ENCODE measurements around the gene EIF1. TPM values are rescaled to one million over a fixed set of nuclear protein-coding genes. Genes with fewer than 3 reads are reported as not detected.
"Not testable (repeated sequence)": the region's sequence is repeated elsewhere in the genome, so short reads cannot be mapped to it uniquely, and the experiment has no call there.

EIF1 gene
- total RNA-seq, 1 experiment from 2014 or later, result 142 TPM

DNA sequence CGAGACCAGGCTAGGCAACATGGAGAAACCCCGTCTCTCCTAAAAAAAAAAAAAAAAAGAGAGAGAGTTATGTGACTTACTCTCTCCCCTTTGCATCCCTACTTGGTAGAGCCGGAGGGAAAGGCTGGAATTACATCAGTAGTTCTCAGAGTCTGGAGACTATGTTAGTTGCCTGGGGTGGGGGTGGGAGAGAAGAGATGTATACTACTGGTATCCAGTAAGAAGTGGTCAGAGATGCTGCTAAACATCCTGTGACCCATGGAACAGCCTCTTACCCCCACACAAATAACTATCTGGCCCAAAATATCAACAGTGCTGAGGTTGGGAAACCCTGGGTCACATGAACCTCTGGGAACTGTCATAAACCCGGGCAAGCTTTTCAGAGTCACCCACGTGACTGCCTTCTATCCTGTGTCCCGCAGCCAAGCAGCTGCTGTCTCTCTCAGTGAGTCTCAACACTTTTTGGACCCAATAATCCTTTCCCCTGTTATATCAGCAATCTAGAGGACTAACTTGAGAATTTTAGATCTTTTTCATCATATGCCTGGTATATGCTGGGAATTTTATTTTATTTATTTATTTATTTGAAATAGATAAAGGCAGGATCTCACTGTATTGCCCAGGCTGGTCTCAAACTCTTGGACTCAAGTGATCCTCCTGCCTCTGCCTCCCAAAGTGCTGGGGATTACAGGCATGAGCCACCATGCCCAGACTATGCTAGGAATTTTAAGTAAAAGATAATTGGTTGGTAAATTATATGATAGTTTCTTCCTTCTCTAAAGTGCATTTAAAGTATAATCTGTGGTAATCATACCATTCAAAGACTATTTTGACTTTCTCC, 8.7 kb downstream of the EIF1 start:
- peaks cover 9% of the 10 kb centered on the region for H3K36me3 ChIP-seq
- H3K4me1 ChIP-seq, result no peaks in the 10 kb centered on the region
- DNase-seq, result peak; percentile 38 to 62
- no peak overlapping the region for H3K27ac ChIP-seq
- H3K4me3 ChIP-seq, result no peak overlapping the region
- H3K27me3 ChIP-seq, result no peaks in the 10 kb centered on the region
- H3K9me3 ChIP-seq (replicated peaks), result no peaks in the 10 kb centered on the region

DNA sequence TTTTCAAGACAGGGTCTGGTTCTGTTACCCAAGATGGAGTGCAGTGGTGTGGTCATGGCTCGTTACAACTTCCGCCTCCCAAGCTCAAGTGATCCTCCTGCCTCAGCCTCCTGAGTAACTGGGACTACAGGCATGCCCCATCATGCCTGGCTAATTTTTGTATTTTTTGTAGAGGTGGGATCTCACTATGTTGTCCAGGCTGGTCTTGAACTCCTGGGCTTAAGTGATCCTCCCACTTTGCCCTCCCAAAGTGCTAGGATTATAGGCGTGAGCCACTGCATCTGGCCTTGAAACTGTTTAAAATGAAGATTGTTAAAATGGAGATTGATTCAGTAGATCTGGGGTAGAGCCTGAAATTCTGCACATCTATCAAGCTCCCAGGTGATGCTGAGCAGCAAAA, 12.2 kb downstream of the EIF1 start:
- H3K9me3 ChIP-seq (replicated peaks); H3K27ac ChIP-seq; H3K27me3 ChIP-seq; DNase-seq; H3K4me1 ChIP-seq; H3K4me3 ChIP-seq; H3K36me3 ChIP-seq: not testable (repeated sequence)

DNA sequence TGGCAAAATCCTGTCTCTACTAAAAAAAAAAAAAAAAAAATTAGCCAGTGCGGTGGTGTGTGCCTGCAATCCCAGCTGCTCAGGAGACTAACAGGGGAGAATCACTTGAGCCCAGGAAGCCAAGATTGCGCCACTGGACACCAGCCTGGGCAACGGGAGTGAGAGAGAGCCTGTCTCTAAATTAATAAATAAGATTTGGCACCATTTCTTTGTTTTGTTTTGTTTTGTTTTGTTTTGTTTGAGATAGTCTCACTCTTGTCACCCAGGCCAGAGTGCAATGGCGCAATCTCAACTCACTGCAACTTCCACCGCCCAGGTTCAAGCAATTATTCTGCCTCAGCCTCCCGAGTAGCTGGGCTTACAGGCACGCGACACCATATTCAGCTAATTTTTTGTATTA, 14.0 kb downstream of the EIF1 start:
- Histone ChIP-seq H3K27ac (no peak overlapping the region), H3K27me3 (no peaks in the 10 kb centered on the region; the same call in 1 of the 2 replicates), H3K4me1 (peaks cover 11% of the 10 kb centered on the region), H3K9me3 (replicated peaks) (no peaks in the 10 kb centered on the region), H3K36me3 (no peaks in the 10 kb centered on the region), H3K4me3 (no peak overlapping the region)
- DNase-seq, result no peak

DNA sequence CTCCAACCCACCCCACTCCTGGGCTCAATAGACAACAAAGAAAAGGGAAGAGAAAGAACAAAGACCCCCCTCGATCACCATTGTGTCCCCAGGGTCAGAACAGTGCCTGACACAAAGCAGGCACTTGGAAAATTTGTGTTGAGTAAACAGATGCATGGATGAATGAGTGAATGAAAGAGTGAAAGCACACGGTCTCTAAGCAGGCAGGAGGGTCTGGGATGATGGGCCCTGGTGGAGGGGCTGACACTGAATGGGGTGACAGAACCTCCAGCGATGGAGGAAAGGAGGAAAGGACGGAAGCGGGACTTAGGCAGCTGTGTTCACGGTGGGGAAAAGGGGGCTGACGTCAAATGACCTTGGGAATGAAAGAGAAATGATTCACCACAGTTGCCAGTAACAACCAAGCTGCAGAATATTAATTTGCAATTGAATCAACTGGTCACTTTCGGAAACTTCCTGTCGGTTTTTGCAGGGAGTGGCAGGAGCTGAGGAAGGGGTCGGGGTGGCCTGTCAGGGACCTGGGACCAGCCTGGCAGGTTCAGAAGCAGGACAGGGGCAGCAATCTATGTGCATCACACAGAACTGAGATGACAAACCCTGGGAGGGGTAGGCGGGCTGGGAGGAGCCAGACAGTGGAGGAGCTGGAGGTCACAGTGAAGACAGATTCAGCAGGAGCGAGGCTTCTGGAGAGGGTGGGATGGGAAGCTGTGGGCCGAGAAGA, 16.7 kb downstream of the EIF1 start:
- Histone ChIP-seq H3K4me1 (peaks cover 11% of the 10 kb centered on the region), H3K27me3 (no peaks in the 10 kb centered on the region; the same call in 1 of the 2 replicates), H3K36me3 (no peaks in the 10 kb centered on the region), H3K4me3 (0 out of 2 replicates have a peak overlapping the region, but pooled peaks have one; percentile 1), H3K9me3 (replicated peaks) (no peaks in the 10 kb centered on the region), H3K27ac (no peak overlapping the region)
- DNase-seq, result peak in 1 of 2 experiments; percentile 37

DNA sequence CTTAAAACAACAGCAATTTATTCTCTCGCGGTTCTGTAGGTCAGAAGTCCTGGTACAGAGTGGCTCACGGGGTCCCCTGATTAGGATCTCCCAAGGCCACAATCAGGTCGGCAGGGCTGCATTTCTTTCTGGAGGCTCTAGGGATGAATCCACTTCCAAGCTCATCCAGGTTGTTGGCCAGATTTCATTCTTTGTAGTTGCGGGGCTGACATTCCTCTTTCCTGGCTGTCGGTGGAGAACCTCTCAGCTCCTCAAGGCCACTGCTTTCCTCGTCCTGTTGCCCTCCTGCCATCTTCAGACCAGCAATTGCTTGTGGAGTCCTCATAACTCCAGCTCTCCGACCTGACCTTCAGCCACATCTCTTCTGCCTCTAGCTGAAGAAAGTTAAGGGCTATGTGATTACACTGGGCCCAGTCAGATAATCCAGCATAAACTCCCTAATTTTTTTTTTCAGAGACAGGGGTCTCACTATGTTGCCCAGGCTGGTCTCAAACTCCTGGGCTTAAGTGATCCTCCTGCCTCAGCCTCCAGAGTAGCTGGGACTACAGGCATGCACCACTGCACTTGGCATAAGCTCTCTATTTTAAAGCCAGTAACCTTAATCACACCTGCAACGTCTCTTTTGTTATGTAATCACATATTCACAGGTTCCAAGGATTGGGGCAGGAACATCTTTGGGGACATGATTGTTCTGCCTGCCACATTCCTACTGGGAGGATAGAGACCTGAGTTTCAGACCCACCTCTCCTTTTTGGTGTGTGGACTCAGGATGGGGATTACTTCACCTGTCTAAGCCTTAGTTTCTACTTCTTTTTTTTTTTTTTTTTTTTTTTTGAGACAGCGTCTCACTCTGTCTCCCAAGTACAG, 19.4 kb downstream of the EIF1 start:
- no peaks in the 10 kb centered on the region for H3K36me3 ChIP-seq
- no peak overlapping the region for H3K27ac ChIP-seq
- peaks cover 11% of the 10 kb centered on the region for H3K4me1 ChIP-seq

DNA sequence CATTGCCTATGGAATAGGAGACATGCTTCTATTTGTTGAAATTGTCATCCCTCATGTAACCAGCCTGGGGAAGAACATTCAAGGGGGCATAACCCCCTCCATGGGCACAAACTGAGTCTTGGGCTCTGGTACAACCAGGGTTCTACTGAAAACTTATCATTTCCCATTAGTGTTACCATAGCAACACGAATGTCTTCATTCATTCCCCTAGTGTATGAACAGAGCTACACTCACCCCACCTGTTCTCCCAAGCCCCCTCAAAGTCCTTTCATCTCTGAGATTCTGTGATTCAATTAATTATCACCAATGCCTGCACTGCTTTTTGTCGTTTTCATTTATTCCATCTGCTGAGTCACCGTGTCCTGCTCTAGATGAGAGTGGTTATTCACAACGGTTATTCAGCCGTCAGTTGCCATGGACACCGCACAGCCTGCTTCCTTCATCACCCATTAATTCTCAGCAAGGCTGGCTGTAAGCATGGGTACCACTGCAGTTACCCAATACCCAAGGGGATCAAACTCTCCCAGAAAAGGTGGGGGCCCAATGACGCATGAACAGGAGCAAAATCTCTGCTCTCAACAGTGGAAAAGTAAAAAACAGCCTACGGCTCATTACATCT, 21.9 kb downstream of the EIF1 start:
- no peak for DNase-seq
- Histone ChIP-seq H3K27ac (no peak overlapping the region), H3K4me3 (no peak overlapping the region)

More for the DNA sequence above, 19.4 kb downstream of the EIF1 start:
- no peaks in the 10 kb centered on the region for H3K9me3 ChIP-seq (replicated peaks)
- H3K27me3 ChIP-seq, result no peaks in the 10 kb centered on the region; the same call in 1 of the 2 replicates
- DNase-seq, result no peak
- no peak overlapping the region for H3K4me3 ChIP-seq

DNA sequence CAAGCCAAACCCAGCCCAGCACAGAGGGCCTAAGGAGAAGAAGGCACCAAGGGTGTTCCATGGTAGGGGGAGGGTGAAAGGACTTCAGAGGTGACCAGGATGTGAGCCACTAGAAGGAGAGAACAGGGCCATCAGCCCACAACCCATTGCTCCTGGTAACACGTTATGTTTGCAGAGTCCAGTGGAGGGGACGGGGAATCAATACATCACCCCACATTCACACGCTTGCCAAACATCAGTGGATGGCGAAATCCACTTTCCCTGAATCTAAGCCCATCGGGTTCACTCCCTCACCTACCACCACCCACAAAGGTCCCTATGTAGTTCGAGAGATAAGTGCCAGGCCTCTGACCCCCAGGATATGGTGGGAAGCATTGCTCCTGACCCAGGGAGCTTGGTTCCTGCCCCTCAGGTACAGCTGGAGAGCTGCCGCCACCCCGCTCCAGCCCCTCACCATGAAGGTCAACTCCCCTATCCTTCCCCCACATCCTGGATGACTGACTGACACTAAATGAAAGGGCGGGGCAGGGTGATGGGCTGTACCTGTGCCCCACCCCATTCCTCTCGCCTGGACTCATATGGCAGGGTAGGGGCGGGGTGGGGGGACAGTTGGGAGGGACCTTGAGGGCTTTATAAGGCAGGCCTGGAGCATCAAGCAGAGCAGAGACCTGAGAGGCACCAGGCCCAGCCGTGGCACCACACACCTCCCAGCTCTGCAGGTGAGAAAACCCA, 23.1 kb downstream of the EIF1 start, which contains the start of gene GAST:
Gene GAST (plus strand): TSS at position 663 of the 732 bp plus-strand sequence. CDS start 3,106 bp downstream, outside the sequence.
- H3K36me3 ChIP-seq, result no peaks in the 10 kb centered on the region
- H3K27me3 ChIP-seq, result no peaks in the 10 kb centered on the region; the same call in 1 of the 2 replicates
- H3K9me3 ChIP-seq (replicated peaks), result no peaks in the 10 kb centered on the region
- DNase-seq, result no peak
- H3K27ac ChIP-seq, result no peak within 1 kb of the TSS
- H3K4me3 ChIP-seq, result no peak within 1 kb of the TSS
- no peaks in the 10 kb centered on the region for H3K4me1 ChIP-seq

More for the DNA sequence above, 21.9 kb downstream of the EIF1 start:
- Histone ChIP-seq H3K9me3 (replicated peaks) (no peaks in the 10 kb centered on the region), H3K4me1 (peaks cover 4% of the 10 kb centered on the region), H3K36me3 (no peaks in the 10 kb centered on the region), H3K27me3 (no peaks in the 10 kb centered on the region; the same call in 1 of the 2 replicates)

DNA sequence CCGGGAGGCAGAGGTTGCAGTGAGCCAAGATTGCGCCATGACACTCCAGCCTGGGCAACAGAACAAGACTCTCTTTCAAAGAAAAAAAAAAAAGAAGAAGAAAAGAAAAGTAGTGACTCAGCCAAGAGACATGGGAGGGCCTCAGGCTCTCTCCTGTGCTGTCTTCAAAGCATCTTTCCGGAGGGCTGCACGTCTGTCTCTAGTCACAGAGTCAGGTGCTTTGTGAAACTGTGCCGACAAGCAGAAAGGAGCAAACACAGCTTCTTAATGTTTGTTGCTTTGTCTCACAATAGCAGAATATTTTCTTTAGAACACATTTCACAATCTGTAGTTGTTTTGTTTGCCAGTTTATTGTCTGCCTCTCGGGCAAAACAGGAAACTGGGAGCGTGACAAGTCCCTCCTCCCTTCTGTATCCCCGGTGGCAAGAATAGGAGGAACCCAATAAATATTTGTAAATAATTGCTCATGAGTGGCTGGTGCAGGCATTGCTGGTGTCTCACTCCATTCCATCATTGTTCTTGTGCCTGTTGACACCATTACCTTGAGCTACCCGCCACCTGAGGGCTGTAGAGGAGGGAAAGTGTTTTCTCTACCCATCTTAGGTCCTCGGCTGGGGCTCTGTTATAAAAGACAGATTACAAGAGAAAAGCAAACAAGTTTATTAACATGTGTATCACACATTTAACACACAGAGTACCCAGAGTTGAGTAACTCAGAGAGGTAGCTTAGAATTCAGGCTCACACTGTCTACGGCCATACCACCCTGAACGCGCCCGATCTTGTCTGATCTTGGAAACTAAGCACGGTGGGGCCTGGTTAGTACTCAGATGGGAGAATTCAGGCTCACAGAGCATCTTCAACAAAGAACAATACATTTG, 29.0 kb downstream of the EIF1 start:
- H3K4me3 ChIP-seq, result no peak overlapping the region
- DNase-seq, result no peak
- no peaks in the 10 kb centered on the region for H3K36me3 ChIP-seq
- no peaks in the 10 kb centered on the region for H3K9me3 ChIP-seq (replicated peaks)
- no peak overlapping the region for H3K27ac ChIP-seq
- H3K27me3 ChIP-seq, result no peaks in the 10 kb centered on the region
- H3K4me1 ChIP-seq, result no peaks in the 10 kb centered on the region

DNA sequence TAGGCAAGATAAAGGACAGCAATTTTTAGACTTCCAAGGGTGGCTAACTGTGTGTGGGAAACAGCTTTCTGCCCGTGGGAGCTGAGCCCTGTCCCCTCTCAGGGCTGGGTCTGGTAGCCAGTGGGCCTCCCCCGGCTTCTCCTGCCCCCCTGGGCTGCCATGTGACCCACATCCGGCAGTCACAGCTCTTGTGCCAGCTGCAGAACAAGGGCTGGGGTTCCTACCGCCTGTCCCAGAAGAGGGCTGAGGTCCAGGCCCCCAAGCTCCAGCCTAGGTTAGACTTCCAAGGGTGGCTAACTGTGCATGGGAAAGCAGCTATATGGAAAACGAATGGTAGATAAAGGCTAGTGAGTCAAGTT, 29.6 kb downstream of the EIF1 start:
- no peak overlapping the region for H3K27ac ChIP-seq
- H3K4me1 ChIP-seq, result no peaks in the 10 kb centered on the region
- H3K4me3 ChIP-seq, result no peak overlapping the region
- no peak for DNase-seq
- no peaks in the 10 kb centered on the region for H3K9me3 ChIP-seq (replicated peaks)
- H3K27me3 ChIP-seq, result no peaks in the 10 kb centered on the region
- H3K36me3 ChIP-seq, result no peaks in the 10 kb centered on the region

DNA sequence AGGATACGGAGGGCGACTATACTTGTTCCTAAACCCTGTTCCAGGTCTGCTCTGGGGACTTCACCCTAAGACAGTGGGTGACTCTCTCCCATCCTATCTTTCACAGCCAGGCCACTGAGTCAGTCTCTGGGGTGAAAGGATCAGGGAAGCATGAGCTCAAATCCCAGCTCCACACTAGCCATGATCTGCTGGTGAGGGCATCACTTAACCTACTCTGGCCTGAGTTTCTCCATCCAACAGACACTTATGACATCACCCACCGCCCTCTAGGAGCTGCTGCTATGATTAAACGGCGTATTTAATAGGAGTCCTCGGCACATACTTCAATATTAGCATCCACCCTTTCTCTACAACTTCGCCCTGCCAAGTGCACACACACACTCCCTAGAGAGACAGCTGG, 33.5 kb downstream of the EIF1 start:
- Histone ChIP-seq H3K27me3 (no peaks in the 10 kb centered on the region), H3K36me3 (no peaks in the 10 kb centered on the region), H3K4me3 (no peak overlapping the region), H3K27ac (no peak overlapping the region), H3K9me3 (replicated peaks) (no peaks in the 10 kb centered on the region), H3K4me1 (peaks cover 3% of the 10 kb centered on the region; the same call in 1 of the 2 replicates)
- DNase-seq, result no peak

DNA sequence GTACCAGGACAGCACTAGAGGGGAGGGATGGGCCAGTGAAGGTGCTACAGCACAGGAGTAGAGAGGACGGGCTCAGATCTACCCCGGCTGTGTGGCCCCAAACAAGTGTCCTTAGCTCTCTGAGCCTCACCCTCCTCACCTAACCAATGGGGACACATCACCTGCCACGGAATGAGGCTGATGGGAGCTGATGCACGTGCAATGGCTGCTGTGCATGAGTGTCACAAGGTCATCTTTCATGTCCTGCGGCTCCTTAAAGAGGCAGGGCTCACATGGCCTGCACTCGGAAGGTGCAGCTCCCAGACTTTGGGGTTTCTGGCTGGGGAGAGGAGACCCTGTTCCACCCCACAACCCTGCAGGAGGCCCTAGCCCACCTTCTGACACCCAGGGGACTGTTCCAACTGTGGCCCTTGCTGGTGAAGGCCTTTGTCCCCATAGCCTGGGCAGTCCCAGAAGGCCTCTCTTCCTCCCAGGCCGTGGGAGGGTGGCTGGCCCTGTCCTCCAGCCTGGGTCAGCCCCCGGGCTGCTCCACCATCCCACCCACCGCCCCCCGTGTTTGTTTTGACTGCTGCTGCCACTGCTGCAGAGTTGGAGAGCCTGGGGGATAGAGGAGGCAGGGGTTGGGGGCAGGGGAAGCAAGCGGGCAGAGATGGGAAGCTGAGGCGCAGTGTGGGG, 35.3 kb downstream of the EIF1 start:
- DNase-seq, result no peak
- Histone ChIP-seq H3K9me3 (replicated peaks) (no peaks in the 10 kb centered on the region), H3K4me3 (no peak overlapping the region), H3K4me1 (peaks cover 3% of the 10 kb centered on the region; the same call in 1 of the 2 replicates), H3K36me3 (no peaks in the 10 kb centered on the region), H3K27ac (no peak overlapping the region), H3K27me3 (no peaks in the 10 kb centered on the region)

DNA sequence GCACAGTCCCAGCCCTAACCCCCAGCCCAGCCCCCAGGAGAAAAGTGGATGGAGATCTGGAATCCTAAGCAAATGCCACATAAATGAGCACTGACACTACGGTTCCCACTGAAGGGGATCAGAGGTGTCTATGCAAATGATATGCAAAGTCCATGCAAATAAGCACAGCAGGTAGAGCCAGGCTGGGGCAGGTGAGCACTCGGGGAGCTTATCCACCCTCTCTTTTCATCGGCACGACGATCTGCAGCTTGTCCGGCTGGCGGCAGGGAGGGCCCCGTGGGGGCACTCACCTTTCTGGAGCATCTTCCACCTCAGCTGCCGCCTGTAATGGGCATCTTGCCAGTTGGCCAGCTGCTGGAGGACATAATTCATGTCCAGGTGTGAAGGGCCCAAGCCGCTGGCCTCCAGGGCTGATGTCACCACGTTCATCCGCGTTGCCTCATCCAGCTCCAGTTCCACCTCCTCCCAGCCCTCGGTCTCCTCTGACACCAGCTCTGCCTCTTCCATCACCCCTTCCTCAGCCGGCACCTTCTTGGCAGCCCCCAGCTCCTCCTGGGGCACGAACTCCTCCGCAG, 35.9 kb downstream of the EIF1 start:
- no peak overlapping the region for H3K4me3 ChIP-seq
- no peak for DNase-seq
- H3K9me3 ChIP-seq (replicated peaks), result no peaks in the 10 kb centered on the region
- no peaks in the 10 kb centered on the region for H3K27me3 ChIP-seq
- no peaks in the 10 kb centered on the region for H3K36me3 ChIP-seq
- H3K4me1 ChIP-seq, result peaks cover 3% of the 10 kb centered on the region; the same call in 1 of the 2 replicates
- no peak overlapping the region for H3K27ac ChIP-seq

All from SJCRH30 (cell line).